Kidney epithelial cell (primary cell): ENCODE results near the gene GLRA2. TPM values are rescaled to one million over a fixed set of nuclear protein-coding genes. Genes with fewer than 3 reads are reported as not detected.
"Not testable (repeated sequence)": the region's sequence is repeated elsewhere in the genome, so short reads cannot be mapped to it uniquely, and the experiment has no call there.

ENCODE experiments used
- DNase-seq: peaks from one replicate; pipeline ENCODE4 v3.0.0-alpha.2; 2010; ENCODE audit warnings: low read depth
- H3K27me3 ChIP-seq: 2 replicates; pipeline ENCODE4 v1.6.0; 2011; ENCODE audit warnings: low read length; ENCODE audit not compliant: control insufficient read depth, insufficient read depth
- H3K36me3 ChIP-seq: 2 replicates; pipeline ENCODE4 v1.5.1; 2011; ENCODE audit warnings: low read length; ENCODE audit not compliant: control insufficient read depth, insufficient read depth
- H3K4me3 ChIP-seq: 2 replicates; pipeline ENCODE4 v1.5.1; 2011; ENCODE audit warnings: low read depth, mild to moderate bottlenecking, control low read depth, low read length
- CTCF ChIP-seq: IDR thresholded peaks from 2 replicates; pipeline ENCODE4 v1.5.1; 2011; ENCODE audit warnings: mild to moderate bottlenecking, moderate library complexity, low read length, control low read depth, inconsistent platforms; ENCODE audit not compliant: insufficient read depth, poor library complexity, severe bottlenecking
- total RNA-seq: library from RNA; depleted of rRNA; stranded (reverse); fragments of >200 nt; gene quantifications from 2 replicates; pipeline ENCODE4 v1.2.3, GENCODE V29; 2015

GLRA2 gene
- total RNA-seq, 1 donor from 2014 or later, result not detected

- no peak for DNase-seq
- no peaks in the 10 kb centered on the region for H3K36me3 ChIP-seq
- TF ChIP-seq CTCF, result no peak
- no peak overlapping the region for H3K4me3 ChIP-seq
- H3K27me3 ChIP-seq, result no peaks in the 10 kb centered on the region
Observed at GRCh38 chrX:14673236-14673635, 143.9 kb downstream of the GLRA2 start.

GRCh38 chrX:14673764-14674163 lies 144.4 kb downstream of the GLRA2 start:
- Histone ChIP-seq H3K27me3 (no peaks in the 10 kb centered on the region), H3K36me3 (no peaks in the 10 kb centered on the region), H3K4me3 (no peak overlapping the region)
- no peak for TF ChIP-seq CTCF
- DNase-seq, result peak; percentile 87

GRCh38 chrX:14675500-14675899 lies 146.2 kb downstream of the GLRA2 start:
- no peaks in the 10 kb centered on the region for H3K36me3 ChIP-seq
- H3K27me3 ChIP-seq, result no peaks in the 10 kb centered on the region
- no peak for TF ChIP-seq CTCF
- no peak overlapping the region for H3K4me3 ChIP-seq
- no peak for DNase-seq

- Histone ChIP-seq H3K27me3 (no peaks in the 10 kb centered on the region), H3K4me3 (no peak overlapping the region), H3K36me3 (no peaks in the 10 kb centered on the region)
- no peak for TF ChIP-seq CTCF
- DNase-seq, result no peak
Observed at GRCh38 chrX:14676431-14676830, 147.1 kb downstream of the GLRA2 start.

- H3K36me3 ChIP-seq, H3K27me3 ChIP-seq, H3K4me3 ChIP-seq, DNase-seq: not testable (repeated sequence)
Observed at GRCh38 chrX:14688331-14688730, 159.0 kb downstream of the GLRA2 start.

- no peaks in the 10 kb centered on the region for H3K36me3 ChIP-seq
- H3K4me3 ChIP-seq, result no peak overlapping the region
- no peaks in the 10 kb centered on the region for H3K27me3 ChIP-seq
- no peak for TF ChIP-seq CTCF
- no peak for DNase-seq
Observed at GRCh38 chrX:14690553-14690952, 161.2 kb downstream of the GLRA2 start.
